AG10803 (cell line): Measurements from ENCODE around the gene MYH15.

Experiments
- DNase-seq: peaks from one replicate; pipeline ENCODE4 v3.0.0; 2010; ENCODE audit warnings: low read depth
- H3K4me3 ChIP-seq: 2 replicates; pipeline ENCODE4 v1.5.1; 2011; ENCODE audit warnings: mild to moderate bottlenecking, low read length, control low read depth
- CTCF ChIP-seq: conservative IDR thresholded peaks from 2 replicates; pipeline ENCODE4 v1.5.1; 2011; ENCODE audit warnings: mild to moderate bottlenecking, low read length, control low read depth, inconsistent platforms

MYH15 gene

GRCh38 chr3:108525971-108526370 lies 15.6 kb upstream of the MYH15 start:
- no peak for TF ChIP-seq CTCF
- no peak for DNase-seq
- H3K4me3 ChIP-seq, result no peak overlapping the region

- no peak for DNase-seq
- no peak for TF ChIP-seq CTCF
Measured at GRCh38 chr3:108525256-108525655, 14.9 kb upstream of the MYH15 start.

GRCh38 chr3:108524537-108524936 lies 14.1 kb upstream of the MYH15 start:
- no peak for TF ChIP-seq CTCF
- peak; percentile 21 for DNase-seq
- no peak overlapping the region for H3K4me3 ChIP-seq

More at GRCh38 chr3:108525256-108525655, 14.9 kb upstream of the MYH15 start:
- H3K4me3 ChIP-seq, result no peak overlapping the region

GRCh38 chr3:108518895-108519294 lies 8.5 kb upstream of the MYH15 start:
- no peak overlapping the region for H3K4me3 ChIP-seq
- TF ChIP-seq CTCF, result no peak
- DNase-seq, result peak; percentile 7

- no peak for TF ChIP-seq CTCF
- no peak overlapping the region for H3K4me3 ChIP-seq
- DNase-seq, result no peak
Measured at GRCh38 chr3:108516881-108517280, 6.5 kb upstream of the MYH15 start.

- peak; percentile 18 for DNase-seq
- no peak overlapping the region for H3K4me3 ChIP-seq
- no peak for TF ChIP-seq CTCF
Measured at GRCh38 chr3:108513961-108514360, 3.6 kb upstream of the MYH15 start.

- DNase-seq, result no peak
- no peak for TF ChIP-seq CTCF
- H3K4me3 ChIP-seq, result no peak overlapping the region
Measured at GRCh38 chr3:108512671-108513070, 2.3 kb upstream of the MYH15 start.
